DND-41 (cell line): ENCODE data around the gene C22orf15.
A peak's percentile ranks its signal among the peaks of the same experiment; 100 is the strongest.

Experiments used
- ATAC-seq: fragments of 200-7000 bp; cut with Tn5 transposase; 3 replicates; pipeline ENCODE4 v1.9.1; 2021; ENCODE audit warnings: low read depth; ENCODE audit not compliant: insufficient read depth
- DNase-seq: peaks from one replicate; pipeline ENCODE4 v3.0.0-alpha.2; 2020
- H2AFZ ChIP-seq: 2 replicates; pipeline ENCODE4 v1.6.0; 2012; ENCODE audit warnings: low read depth, low read length
- H3K27ac ChIP-seq: 2 replicates; pipeline ENCODE4 v1.5.1; 2012; ENCODE audit warnings: low read length, inconsistent platforms
- H3K27me3 ChIP-seq: fragments of 200-600 bp; sonication (generic); 2 replicates; pipeline ENCODE4 v1.6.0; 2012; ENCODE audit warnings: low read length, mild to moderate bottlenecking, inconsistent platforms; ENCODE audit not compliant: insufficient read depth, poor library complexity
- H3K36me3 ChIP-seq: 2 replicates; pipeline ENCODE4 v1.5.1; 2012; ENCODE audit warnings: low read length, inconsistent platforms; ENCODE audit not compliant: insufficient read depth
- H3K4me1 ChIP-seq: 2 replicates; pipeline ENCODE4 v1.5.1; 2012; ENCODE audit warnings: mild to moderate bottlenecking, low read length; ENCODE audit not compliant: insufficient read depth
- H3K4me2 ChIP-seq: 2 replicates; pipeline ENCODE4 v1.6.0; 2012; ENCODE audit warnings: mild to moderate bottlenecking, moderate library complexity, low read length, inconsistent platforms; ENCODE audit not compliant: insufficient read depth
- H3K4me3 ChIP-seq, 2 experiments: fragments of 200-600 bp in 1 of 2; shearing (Covaris generic) in 1 of 2; 2 replicates each; pipeline ENCODE4 v1.5.1; 2012 to 2016; ENCODE audit warnings: inconsistent platforms in 2 of 2, low read length in 2 of 2, mild to moderate bottlenecking in 2 of 2, low read depth in 1 of 2, moderate library complexity in 1 of 2
- H3K79me2 ChIP-seq: 2 replicates; pipeline ENCODE4 v1.6.0; 2012; ENCODE audit warnings: low read length, inconsistent platforms; ENCODE audit not compliant: insufficient read depth
- H3K9ac ChIP-seq: 2 replicates; pipeline ENCODE4 v1.6.0; 2012; ENCODE audit warnings: low read depth, mild to moderate bottlenecking, inconsistent platforms, low read length, moderate library complexity
- H3K9me3 ChIP-seq: 2 replicates; pipeline ENCODE4 v1.5.1; 2012; ENCODE audit warnings: low read length, moderate library complexity, mild to moderate bottlenecking, inconsistent platforms; ENCODE audit not compliant: insufficient read depth, severe bottlenecking
- H4K20me1 ChIP-seq: 2 replicates; pipeline ENCODE4 v1.6.0; 2012; ENCODE audit warnings: low read length; ENCODE audit not compliant: insufficient read depth
- CTCF ChIP-seq: IDR thresholded peaks from 2 replicates; pipeline ENCODE4 v1.5.1; 2012; ENCODE audit warnings: borderline replicate concordance, low read length, moderate library complexity, mild to moderate bottlenecking; ENCODE audit not compliant: poor library complexity, severe bottlenecking; ENCODE audit errors: extremely low read depth
- EZH2 ChIP-seq: IDR thresholded peaks from 3 replicates; pipeline ENCODE4 v1.6.1; 2012; ENCODE audit warnings: borderline replicate concordance, low read depth, mild to moderate bottlenecking, moderate library complexity, low read length, inconsistent platforms; ENCODE audit not compliant: severe bottlenecking

C22orf15 gene

GRCh38 chr22:23752090-23752691 lies 10.6 kb upstream of the C22orf15 start:
- Histone ChIP-seq H2AFZ (no peak overlapping the region), H4K20me1 (no peaks in the 10 kb centered on the region), H3K9me3 (no peaks in the 10 kb centered on the region), H3K36me3 (no peaks in the 10 kb centered on the region), H3K4me1 (peaks cover 21% of the 10 kb centered on the region), H3K9ac (no peak overlapping the region), H3K79me2 (peaks cover 14% of the 10 kb centered on the region), H3K27me3 (no peaks in the 10 kb centered on the region), H3K27ac (no peak overlapping the region), H3K4me2 (no peak overlapping the region), H3K4me3 (no peak overlapping the region)
- ATAC-seq (no peak), DNase-seq (no peak)
- TF ChIP-seq EZH2: no peak
- TF ChIP-seq CTCF: no peak

GRCh38 chr22:23752750-23753149 lies 10.0 kb upstream of the C22orf15 start:
- H3K27ac ChIP-seq: no peak overlapping the region
- no peaks in the 10 kb centered on the region for H4K20me1 ChIP-seq
- no peak overlapping the region for H3K4me2 ChIP-seq
- 0 out of 2 replicates have a peak overlapping the region, but pooled peaks have one; percentile 12 for H3K9ac ChIP-seq
- peaks cover 11% of the 10 kb centered on the region for H3K79me2 ChIP-seq
- ATAC-seq (no peak), DNase-seq (no peak)
- TF ChIP-seq CTCF (no peak), EZH2 (no peak)
- H2AFZ ChIP-seq: no peak overlapping the region
- H3K4me3 ChIP-seq: no peak overlapping the region
- H3K27me3 ChIP-seq: no peaks in the 10 kb centered on the region
- H3K36me3 ChIP-seq: no peaks in the 10 kb centered on the region
- peaks cover 21% of the 10 kb centered on the region for H3K4me1 ChIP-seq
- H3K9me3 ChIP-seq: no peaks in the 10 kb centered on the region

GRCh38 chr22:23753385-23753784 lies 9.4 kb upstream of the C22orf15 start:
- no peak overlapping the region for H3K27ac ChIP-seq
- no peaks in the 10 kb centered on the region for H4K20me1 ChIP-seq
- H2AFZ ChIP-seq: no peak overlapping the region
- ATAC-seq (no peak), DNase-seq (no peak)
- no peaks in the 10 kb centered on the region for H3K36me3 ChIP-seq
- H3K4me1 ChIP-seq: peaks cover 21% of the 10 kb centered on the region
- H3K79me2 ChIP-seq: peaks cover 11% of the 10 kb centered on the region
- H3K4me2 ChIP-seq: no peak overlapping the region
- H3K9ac ChIP-seq: no peak overlapping the region
- H3K27me3 ChIP-seq: no peaks in the 10 kb centered on the region
- TF ChIP-seq CTCF (no peak), EZH2 (no peak)
- H3K9me3 ChIP-seq: no peaks in the 10 kb centered on the region
- no peak overlapping the region for H3K4me3 ChIP-seq
